RWPE2 (cell line): Measurements from ENCODE around the gene ZNF514.
A peak's percentile ranks its signal among the peaks of the same experiment; 100 is the strongest.

Experiments
- ATAC-seq: fragments of 200-7000 bp; cut with Tn5 transposase; 3 replicates; pipeline ENCODE4 v1.9.1; 2021; ENCODE audit warnings: low read depth
- DNase-seq: peaks from one replicate; pipeline ENCODE4 v3.0.0-alpha.2; 2020; ENCODE audit warnings: low spot score
- H3K27ac ChIP-seq: fragments of 450-650 bp; 2 replicates; pipeline ENCODE4 v1.5.1; 2017; ENCODE audit warnings: mild to moderate bottlenecking; ENCODE audit not compliant: poor library complexity, severe bottlenecking
- H3K27me3 ChIP-seq: fragments of 250-450 bp; sonication (Bioruptor Pico); 2 replicates; pipeline ENCODE4 v1.5.1; 2021; ENCODE audit warnings: mild to moderate bottlenecking, moderate library complexity; ENCODE audit not compliant: insufficient read depth, poor library complexity, severe bottlenecking
- H3K36me3 ChIP-seq: fragments of 250-450 bp; sonication (Bioruptor Pico); 2 replicates; pipeline ENCODE4 v1.5.1; 2020; ENCODE audit warnings: low read depth, mild to moderate bottlenecking, moderate library complexity
- H3K4me1 ChIP-seq: fragments of 250-450 bp; sonication (Bioruptor Pico); 2 replicates; pipeline ENCODE4 v1.5.1; 2021; ENCODE audit warnings: mild to moderate bottlenecking, moderate library complexity; ENCODE audit not compliant: insufficient read depth, poor library complexity, severe bottlenecking
- H3K4me3 ChIP-seq: fragments of 250-450 bp; sonication (Bioruptor Pico); 2 replicates; pipeline ENCODE4 v1.5.1; 2021; ENCODE audit warnings: mild to moderate bottlenecking, moderate library complexity; ENCODE audit not compliant: severe bottlenecking
- H3K9me3 ChIP-seq: fragments of 250-450 bp; sonication (Bioruptor Pico); 2 replicates; pipeline ENCODE4 v1.5.1; 2021; ENCODE audit warnings: mild to moderate bottlenecking, moderate library complexity; ENCODE audit not compliant: severe bottlenecking
- TF ChIP-seq, protein P1 (sequence below): fragments of 450-650 bp; IDR thresholded peaks from one replicate; pipeline ENCODE4 v1.5.1; 2017; ENCODE audit warnings: mild to moderate bottlenecking, moderate library complexity; ENCODE audit not compliant: poor library complexity, severe bottlenecking

Gene ZNF514

DNA sequence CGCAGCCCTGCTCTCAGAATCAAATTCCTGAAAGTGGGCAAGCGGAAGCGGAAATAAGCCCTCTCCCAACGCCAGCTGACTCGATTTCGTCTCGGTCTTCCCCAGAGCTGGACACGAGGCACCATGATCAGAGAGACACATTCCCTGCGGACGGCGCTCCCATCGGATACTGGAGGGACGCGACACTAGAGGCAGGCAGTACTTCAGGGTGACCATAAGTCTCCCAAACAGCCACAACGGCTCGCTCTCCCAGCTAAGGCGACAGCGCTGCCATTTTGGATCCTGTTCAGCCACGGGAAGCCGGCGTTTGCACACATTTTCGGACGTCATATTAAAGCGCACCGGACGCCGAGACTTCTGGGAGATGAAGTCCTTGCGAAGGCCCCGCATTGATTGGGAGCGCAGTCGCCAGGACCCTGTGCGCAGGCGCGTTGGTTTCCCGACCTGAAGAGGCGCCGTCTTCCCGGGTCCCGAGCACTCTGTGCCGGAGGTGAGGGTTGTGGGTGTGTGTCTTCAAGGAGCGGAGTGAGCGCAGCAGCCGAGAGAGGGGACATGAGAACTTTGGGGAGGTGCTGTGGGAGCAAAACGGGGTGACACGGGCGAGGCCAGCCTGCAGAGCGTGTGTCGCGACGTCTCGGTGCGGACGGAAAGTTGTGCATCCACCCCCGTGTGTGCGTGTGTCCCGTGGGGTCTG is 5.9 kb upstream of the ZNF514 start, which contains the start of gene ZNF2:
ZNF2 (plus strand) TSS at position 439 of the 694 bp plus-strand sequence. CDS start 10,418 bp downstream, outside the sequence.
- Histone ChIP-seq H3K4me3 (peak within 1 kb of the TSS; percentile 83), H3K9me3 (no peaks in the 10 kb centered on the region), H3K36me3 (peaks cover 4% of the 10 kb centered on the region; the same call in 1 of the 2 replicates), H3K4me1 (peaks cover 6% of the 10 kb centered on the region), H3K27ac (peak within 1 kb of the TSS; percentile 57), H3K27me3 (no peaks in the 10 kb centered on the region)
- ATAC-seq: peak; percentile 97
- TF ChIP-seq, protein P1, sequence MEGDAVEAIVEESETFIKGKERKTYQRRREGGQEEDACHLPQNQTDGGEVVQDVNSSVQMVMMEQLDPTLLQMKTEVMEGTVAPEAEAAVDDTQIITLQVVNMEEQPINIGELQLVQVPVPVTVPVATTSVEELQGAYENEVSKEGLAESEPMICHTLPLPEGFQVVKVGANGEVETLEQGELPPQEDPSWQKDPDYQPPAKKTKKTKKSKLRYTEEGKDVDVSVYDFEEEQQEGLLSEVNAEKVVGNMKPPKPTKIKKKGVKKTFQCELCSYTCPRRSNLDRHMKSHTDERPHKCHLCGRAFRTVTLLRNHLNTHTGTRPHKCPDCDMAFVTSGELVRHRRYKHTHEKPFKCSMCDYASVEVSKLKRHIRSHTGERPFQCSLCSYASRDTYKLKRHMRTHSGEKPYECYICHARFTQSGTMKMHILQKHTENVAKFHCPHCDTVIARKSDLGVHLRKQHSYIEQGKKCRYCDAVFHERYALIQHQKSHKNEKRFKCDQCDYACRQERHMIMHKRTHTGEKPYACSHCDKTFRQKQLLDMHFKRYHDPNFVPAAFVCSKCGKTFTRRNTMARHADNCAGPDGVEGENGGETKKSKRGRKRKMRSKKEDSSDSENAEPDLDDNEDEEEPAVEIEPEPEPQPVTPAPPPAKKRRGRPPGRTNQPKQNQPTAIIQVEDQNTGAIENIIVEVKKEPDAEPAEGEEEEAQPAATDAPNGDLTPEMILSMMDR: no peak
- DNase-seq: peak; percentile 95

DNA sequence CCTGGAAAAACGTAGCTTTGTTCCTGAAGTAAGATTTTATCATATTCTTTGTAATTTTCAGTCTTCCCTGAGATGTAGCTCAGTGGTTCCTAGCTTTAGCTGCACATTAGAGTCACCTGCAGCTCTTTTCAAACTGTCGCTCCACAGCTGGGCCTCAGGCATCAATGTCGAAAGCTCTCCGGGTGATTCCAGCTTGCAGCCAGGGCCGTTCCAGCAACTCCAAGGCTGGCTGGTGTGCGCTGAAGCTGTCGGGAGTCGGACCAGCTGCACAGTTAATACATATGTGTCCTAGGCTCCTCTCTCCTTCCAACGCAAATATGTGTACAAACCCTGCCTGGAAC is 5.4 kb upstream of the ZNF514 start:
- H3K27me3 ChIP-seq: no peaks in the 10 kb centered on the region
- H3K4me1 ChIP-seq: peaks cover 6% of the 10 kb centered on the region
- TF ChIP-seq, protein P1: no peak
- peak overlapping the region; percentile 83 for H3K4me3 ChIP-seq
- peak overlapping the region; percentile 57 for H3K27ac ChIP-seq
- ATAC-seq (no peak; the same call in 2 of the 3 replicates), DNase-seq (no peak)
- H3K36me3 ChIP-seq: peaks cover 4% of the 10 kb centered on the region; the same call in 1 of the 2 replicates
- H3K9me3 ChIP-seq: no peaks in the 10 kb centered on the region

DNA sequence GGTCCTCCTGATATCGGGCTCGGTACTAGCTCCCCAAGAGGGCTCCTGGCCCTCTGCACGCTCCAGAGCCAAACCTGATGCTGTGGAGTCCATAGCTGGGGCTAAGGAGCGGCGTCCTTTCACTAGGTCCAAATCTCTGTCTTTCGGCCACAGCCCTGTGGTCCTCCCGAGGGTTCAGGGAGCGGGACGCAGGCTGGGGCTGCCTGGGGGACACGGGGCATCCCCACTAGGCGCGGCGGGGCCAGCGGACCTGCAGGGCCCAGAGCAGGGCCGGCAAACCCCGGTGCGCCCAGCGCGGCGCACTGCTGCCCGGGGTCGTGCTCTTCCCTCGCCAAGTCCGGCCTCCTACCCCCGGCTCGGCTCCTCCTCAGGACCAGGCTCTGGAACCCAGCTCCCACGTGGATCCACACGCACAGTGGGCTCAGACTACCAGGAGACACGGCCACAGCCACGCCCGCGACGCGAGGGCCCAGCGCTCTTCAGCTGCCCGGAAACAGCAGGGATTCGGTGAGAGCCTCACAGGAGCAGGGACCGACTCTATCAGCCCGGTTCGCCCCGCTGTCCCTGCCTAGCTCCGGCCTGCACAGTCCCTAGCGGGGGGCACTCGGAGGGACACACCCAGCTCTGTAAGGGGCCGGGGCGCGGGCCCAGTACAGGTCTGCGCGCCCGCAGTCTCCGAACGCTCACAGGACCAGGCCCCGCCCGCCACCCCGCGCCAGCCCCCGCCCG is 593 bp downstream of the ZNF514 start:
- DNase-seq: no peak
- peaks cover under 1% of the 10 kb centered on the region for H3K4me1 ChIP-seq
- H3K27me3 ChIP-seq: no peaks in the 10 kb centered on the region
- ATAC-seq: peak; percentile 62
- peaks cover 25% of the 10 kb centered on the region for H3K36me3 ChIP-seq
- peak overlapping the region; percentile 56 for H3K4me3 ChIP-seq
- TF ChIP-seq, protein P1: peak; percentile 9
- no peaks in the 10 kb centered on the region for H3K9me3 ChIP-seq
- peak overlapping the region; percentile 38 for H3K27ac ChIP-seq

DNA sequence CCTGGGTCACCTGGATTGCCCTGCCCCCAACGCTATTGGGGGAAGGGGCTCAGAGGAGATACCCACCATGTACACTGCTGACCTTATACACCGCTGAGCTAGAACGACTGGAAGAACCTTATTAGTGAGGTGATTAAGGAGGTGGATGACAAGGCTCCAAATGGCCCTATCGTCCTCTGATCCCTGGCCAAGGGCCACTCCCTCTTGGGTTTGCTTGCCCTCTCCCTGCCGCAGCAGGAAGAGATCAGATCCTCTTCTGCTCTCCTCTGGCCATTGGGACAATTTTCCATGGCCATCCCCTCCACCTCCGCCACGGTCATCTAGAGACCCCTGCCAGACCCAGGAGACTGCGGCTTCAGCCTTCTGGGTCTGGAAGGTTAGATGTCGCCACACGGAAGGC is 1.2 kb downstream of the ZNF514 start:
- Histone ChIP-seq H3K4me1 (no peaks in the 10 kb centered on the region), H3K4me3 (peak overlapping the region; percentile 56), H3K27me3 (no peaks in the 10 kb centered on the region), H3K27ac (peak overlapping the region; percentile 38), H3K9me3 (no peaks in the 10 kb centered on the region), H3K36me3 (peaks cover 31% of the 10 kb centered on the region)
- ATAC-seq: no peak
- TF ChIP-seq, protein P1: no peak
- DNase-seq: no peak
